IMR-90 (cell line): ENCODE results near the gene RASSF7. TPM values are rescaled to one million over a fixed set of nuclear protein-coding genes. Genes with fewer than 3 reads are reported as not detected.

Source experiments
- ATAC-seq: fragments of 200-7000 bp; cut with Tn5 transposase; 2 replicates; pipeline ENCODE4 v1.9.1; 2020; ENCODE audit warnings: low read depth, mild to moderate bottlenecking, moderate library complexity
- BruUV-seq: library from RNA; stranded (reverse); fragments of 400-500 nt; replicated peaks from 2 replicates; lab custom pipeline; 2021; lab: Mats Ljungman, UMichigan
- CTCF ChIA-PET: fragments of 300-600 bp; formaldehyde crosslinking; extraction: SDS; loops from one replicate; lab custom pipeline; 2021; ENCODE audit warnings: antibody characterized with exemption; lab: Yijun Ruan, JAX
- POLR2A ChIA-PET: fragments of 300-600 bp; sonication (Branson Sonifier 250); formaldehyde crosslinking; loops from one replicate; lab custom pipeline; 2022; ENCODE audit warnings: antibody characterized with exemption; ENCODE audit not compliant: unreplicated experiment; lab: Charles Lee
- DNase-seq: peaks from one replicate; pipeline ENCODE4 v3.0.0; 2013
- H2AFZ ChIP-seq: replicated peaks from 2 replicates; pipeline ENCODE3; 2013; ENCODE audit warnings: low read length, mild to moderate bottlenecking; ENCODE audit not compliant: poor library complexity
- H2AK5ac ChIP-seq: 2 replicates; pipeline ENCODE4 v1.6.1; 2013; ENCODE audit warnings: low read depth, low read length, inconsistent platforms
- H2AK9ac ChIP-seq: replicated peaks from 2 replicates; pipeline ENCODE3; 2013; ENCODE audit warnings: mild to moderate bottlenecking, low read depth, low read length, moderate library complexity; ENCODE audit not compliant: poor library complexity
- H2BK120ac ChIP-seq: 2 replicates; pipeline ENCODE4 v1.6.1; 2013; ENCODE audit warnings: low read depth, low read length, inconsistent platforms
- H2BK15ac ChIP-seq: 3 replicates; pipeline ENCODE4 v1.6.1; 2013; ENCODE audit warnings: low read depth, low read length, inconsistent platforms
- H2BK20ac ChIP-seq: 2 replicates; pipeline ENCODE4 v1.6.1; 2013; ENCODE audit warnings: low read depth, mild to moderate bottlenecking, inconsistent platforms, low read length, moderate library complexity
- H2BK5ac ChIP-seq: 2 replicates; pipeline ENCODE4 v1.6.1; 2013; ENCODE audit warnings: mild to moderate bottlenecking, low read depth, low read length, inconsistent platforms; ENCODE audit not compliant: poor library complexity, severe bottlenecking
- H3K14ac ChIP-seq: replicated peaks from 2 replicates; pipeline ENCODE4 v1.6.1; 2013; ENCODE audit warnings: low read depth, low read length, inconsistent platforms
- H3K18ac ChIP-seq: 2 replicates; pipeline ENCODE4 v1.6.1; 2013; ENCODE audit warnings: low read depth, low read length, control low read depth
- H3K23ac ChIP-seq: 2 replicates; pipeline ENCODE4 v1.6.1; 2013; ENCODE audit warnings: low read depth, low read length, inconsistent platforms
- H3K27ac ChIP-seq: 2 replicates; pipeline ENCODE4 v1.5.1; 2013; ENCODE audit warnings: mild to moderate bottlenecking, control low read depth, low read length; ENCODE audit not compliant: insufficient read depth
- H3K27me3 ChIP-seq: 2 replicates; pipeline ENCODE4 v1.6.1; 2013; ENCODE audit warnings: low read length; ENCODE audit not compliant: control insufficient read depth, insufficient read depth
- H3K36me3 ChIP-seq: 2 replicates; pipeline ENCODE4 v1.6.1; 2013; ENCODE audit warnings: low read length, mixed read lengths; ENCODE audit not compliant: control insufficient read depth, insufficient read depth
- H3K4ac ChIP-seq: 2 replicates; pipeline ENCODE4 v1.6.1; 2013; ENCODE audit warnings: low read depth, low read length, inconsistent platforms
- H3K4me1 ChIP-seq: 2 replicates; pipeline ENCODE4 v1.6.1; 2013; ENCODE audit warnings: low read length, mixed read lengths; ENCODE audit not compliant: control insufficient read depth, insufficient read depth
- H3K4me2 ChIP-seq: 2 replicates; pipeline ENCODE4 v1.6.1; 2013; ENCODE audit warnings: low read depth, mild to moderate bottlenecking, control low read depth, low read length, moderate library complexity
- H3K4me3 ChIP-seq: 2 replicates; pipeline ENCODE4 v1.5.1; 2013; ENCODE audit warnings: low read depth, mild to moderate bottlenecking, control low read depth, low read length, moderate library complexity; ENCODE audit not compliant: insufficient read depth
- H3K56ac ChIP-seq: 2 replicates; pipeline ENCODE4 v1.6.1; 2013; ENCODE audit warnings: low read length, inconsistent platforms; ENCODE audit not compliant: insufficient read depth; ENCODE audit errors: extremely low read depth
- H3K79me1 ChIP-seq, 2 experiments: 2 replicates each; pipeline ENCODE4 v1.6.1; 2013; ENCODE audit warnings: low read length in 2 of 2, inconsistent platforms in 1 of 2, low read depth in 1 of 2
- H3K9ac ChIP-seq: 2 replicates; pipeline ENCODE4 v1.6.1; 2013; ENCODE audit warnings: low read depth, low read length, control low read depth
- H3K9me1 ChIP-seq: 2 replicates; pipeline ENCODE4 v1.6.1; 2013; ENCODE audit warnings: low read length, inconsistent platforms; ENCODE audit not compliant: insufficient read depth
- H3K9me3 ChIP-seq: 2 replicates; pipeline ENCODE4 v1.6.1; 2013; ENCODE audit warnings: low read length; ENCODE audit not compliant: control insufficient read depth, insufficient read depth
- H4K20me1 ChIP-seq: 2 replicates; pipeline ENCODE4 v1.6.1; 2013; ENCODE audit warnings: low read length, inconsistent platforms; ENCODE audit not compliant: insufficient read depth
- H4K5ac ChIP-seq: 2 replicates; pipeline ENCODE4 v1.6.1; 2013; ENCODE audit warnings: mild to moderate bottlenecking, low read depth, low read length, control low read depth
- H4K8ac ChIP-seq, 2 experiments: 2 replicates each; pipeline ENCODE4 v1.6.1; 2013; ENCODE audit warnings: low read depth in 2 of 2, low read length in 2 of 2, control low read depth in 1 of 2, inconsistent platforms in 1 of 2
- H4K91ac ChIP-seq: 2 replicates; pipeline ENCODE4 v1.6.1; 2013; ENCODE audit warnings: low read depth, low read length, inconsistent platforms; ENCODE audit not compliant: insufficient read depth
- BHLHE40 ChIP-seq: fragments of 150-350 bp; IDR thresholded peaks from 2 replicates; pipeline ENCODE4 v1.6.1; 2016; ENCODE audit warnings: mild to moderate bottlenecking, low read depth, low read length
- WGBS, 2 experiments: methylation state at CpG; one replicate each; pipeline versions ENCODE4 v1.1.5 to v1.1.7; 2013; ENCODE audit warnings: missing lambda C conversion rate in 2 of 2; ENCODE audit not compliant: insufficient read length in 1 of 2; ENCODE audit errors: extremely low coverage in 2 of 2; 5-methylcytosine and 5-hydroxymethylcytosine counted together
- dilution Hi-C: fragments of 300-500 bp; cut with HindIII; formaldehyde crosslinking; loops from one replicate; pipeline ENCODE4 v1.14.3; 2018; ENCODE audit warnings: low sequenced_read_pairs; ENCODE audit not compliant: unreplicated experiment
- in situ Hi-C: fragments of 300-500 bp; cut with MboI; formaldehyde crosslinking; loops from 3 replicates; pipeline ENCODE4 v1.14.3; 2019; ENCODE audit warnings: low sequenced_read_pairs, inconsistent platforms, mixed read lengths
- intact Hi-C: fragments of 100-400 bp; cut with micrococcal nuclease; formaldehyde crosslinking; loops from 2 replicates; pipeline ENCODE4 v1.10.0; 2022
- polyA plus RNA-seq, 3 experiments: library from polyadenylated mRNA; depleted of rRNA; stranded (reverse); fragments of >200 nt; gene quantifications; 2 replicates each; pipeline ENCODE4 v1.2.3, GENCODE V29; 2012; ENCODE audit warnings: low replicate concordance in 1 of 3
- total RNA-seq: library from RNA; depleted of rRNA; stranded (reverse); fragments of >200 nt; gene quantifications from 2 replicates; pipeline ENCODE4 v1.2.3, GENCODE V29; 2012
- TF ChIP-seq, protein P1 (sequence below): fragments of 150-350 bp; IDR thresholded peaks from 2 replicates; pipeline ENCODE4 v1.6.1; 2016; ENCODE audit warnings: low read depth, mild to moderate bottlenecking, low read length, moderate library complexity, borderline replicate concordance

RASSF7 gene
- total and polyA plus RNA-seq, 2 of the 4 experiments (the other 2 are of a cell fraction) = 6.8 to 18.5 TPM

DNA sequence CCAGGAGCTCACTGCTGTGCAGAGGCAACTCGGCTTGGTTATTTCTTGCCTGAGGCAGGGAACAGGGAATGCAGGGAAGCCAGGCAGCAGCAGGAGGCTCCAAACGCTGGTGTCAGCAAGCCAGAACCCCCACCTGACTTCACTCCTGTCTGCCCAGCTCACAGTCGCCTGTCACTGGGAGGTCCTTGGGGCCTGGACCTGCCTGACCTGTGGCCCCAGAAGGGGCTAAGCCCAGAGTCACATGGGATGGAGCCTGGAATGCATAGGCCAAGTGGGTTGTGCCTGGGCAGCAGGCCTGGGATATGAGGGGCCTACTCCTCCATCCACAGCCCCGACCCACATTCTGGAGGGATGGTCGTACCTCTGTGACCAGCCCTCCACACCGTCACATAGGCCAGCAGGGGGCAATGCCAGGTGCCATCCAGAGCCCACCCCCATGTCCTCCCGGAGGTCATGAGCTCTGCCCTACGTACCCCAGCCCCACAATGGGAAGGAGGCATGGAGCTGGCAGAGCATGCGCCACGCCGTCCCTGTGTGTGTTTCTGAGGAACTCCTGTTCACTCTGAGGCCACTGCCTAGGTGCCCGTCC lies 5.2 kb downstream of the RASSF7 start:
- TF ChIP-seq, protein P1, sequence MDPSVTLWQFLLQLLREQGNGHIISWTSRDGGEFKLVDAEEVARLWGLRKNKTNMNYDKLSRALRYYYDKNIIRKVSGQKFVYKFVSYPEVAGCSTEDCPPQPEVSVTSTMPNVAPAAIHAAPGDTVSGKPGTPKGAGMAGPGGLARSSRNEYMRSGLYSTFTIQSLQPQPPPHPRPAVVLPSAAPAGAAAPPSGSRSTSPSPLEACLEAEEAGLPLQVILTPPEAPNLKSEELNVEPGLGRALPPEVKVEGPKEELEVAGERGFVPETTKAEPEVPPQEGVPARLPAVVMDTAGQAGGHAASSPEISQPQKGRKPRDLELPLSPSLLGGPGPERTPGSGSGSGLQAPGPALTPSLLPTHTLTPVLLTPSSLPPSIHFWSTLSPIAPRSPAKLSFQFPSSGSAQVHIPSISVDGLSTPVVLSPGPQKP = no peak
- TF ChIP-seq BHLHE40 = no peak
- Histone ChIP-seq H3K4me1 (peaks cover 22% of the 10 kb centered on the region), H2BK120ac (no peak overlapping the region), H4K91ac (no peak overlapping the region), H2AFZ (peak overlapping the region; percentile 44), H2BK15ac (no peak overlapping the region), H2BK5ac (peak overlapping the region; percentile 11), H2AK5ac (no peak overlapping the region), H3K27ac (no peak overlapping the region), H3K9me1 (peaks cover 5% of the 10 kb centered on the region; the same call in 1 of the 2 replicates), H3K79me1 (peaks cover 30 to 48% of the 10 kb centered on the region in 2 experiments; a peak in 3 of 4 replicates), H2AK9ac (peak overlapping the region; percentile 23), H4K5ac (no peak overlapping the region), H4K8ac (no peak overlapping the region), H3K36me3 (peaks cover 14% of the 10 kb centered on the region), H3K14ac (no peak overlapping the region), H3K9ac (no peak overlapping the region), H3K9me3 (no peaks in the 10 kb centered on the region), H3K4me3 (no peak overlapping the region), H3K27me3 (no peaks in the 10 kb centered on the region), H3K23ac (no peak overlapping the region), H4K20me1 (peaks cover 29% of the 10 kb centered on the region), H3K4me2 (peak overlapping the region; percentile 12; the same call in 1 of the 2 replicates), H2BK20ac (no peak overlapping the region), H3K56ac (no peak overlapping the region), H3K4ac (no peak overlapping the region), H3K18ac (no peak overlapping the region)
- in situ Hi-C loops = no loop called here
- no CpG with 5 or more reads among the region's 12 CpGs for WGBS, 2 experiments
- dilution Hi-C loops = no loop called here
- no peak for DNase-seq
- intact Hi-C loops = no loop called here
- CTCF ChIA-PET = interaction anchor here (1.0 kb wide), 1 partner anchor 11 kb away, joined by 3 read pairs; no protein-coding TSS in a partner anchor
- POLR2A ChIA-PET = no interaction called here
- ATAC-seq = no peak
- no TSS peak for BruUV-seq
